Mucosa of gallbladder (tissue), 1 donor: Measurements from ENCODE around the gene PAK2. TPM values are rescaled to one million over a fixed set of nuclear protein-coding genes. Genes with fewer than 3 reads are reported as not detected.
"Not testable (repeated sequence)": the region's sequence is repeated elsewhere in the genome, so short reads cannot be mapped to it uniquely, and the experiment has no call there.

ENCODE experiments used
- DNase-seq: peaks from one replicate; pipeline ENCODE4 v3.0.0-alpha.2; 2020; ENCODE audit warnings: low spot score
- total RNA-seq: library from RNA; stranded (reverse); gene quantifications from one replicate; pipeline ENCODE4 v1.2.1, GENCODE V29; 2021
- donor health status: DM: no; HTN: no; CAD: no.

PAK2 gene
- 63.4 TPM for total RNA-seq

DNA sequence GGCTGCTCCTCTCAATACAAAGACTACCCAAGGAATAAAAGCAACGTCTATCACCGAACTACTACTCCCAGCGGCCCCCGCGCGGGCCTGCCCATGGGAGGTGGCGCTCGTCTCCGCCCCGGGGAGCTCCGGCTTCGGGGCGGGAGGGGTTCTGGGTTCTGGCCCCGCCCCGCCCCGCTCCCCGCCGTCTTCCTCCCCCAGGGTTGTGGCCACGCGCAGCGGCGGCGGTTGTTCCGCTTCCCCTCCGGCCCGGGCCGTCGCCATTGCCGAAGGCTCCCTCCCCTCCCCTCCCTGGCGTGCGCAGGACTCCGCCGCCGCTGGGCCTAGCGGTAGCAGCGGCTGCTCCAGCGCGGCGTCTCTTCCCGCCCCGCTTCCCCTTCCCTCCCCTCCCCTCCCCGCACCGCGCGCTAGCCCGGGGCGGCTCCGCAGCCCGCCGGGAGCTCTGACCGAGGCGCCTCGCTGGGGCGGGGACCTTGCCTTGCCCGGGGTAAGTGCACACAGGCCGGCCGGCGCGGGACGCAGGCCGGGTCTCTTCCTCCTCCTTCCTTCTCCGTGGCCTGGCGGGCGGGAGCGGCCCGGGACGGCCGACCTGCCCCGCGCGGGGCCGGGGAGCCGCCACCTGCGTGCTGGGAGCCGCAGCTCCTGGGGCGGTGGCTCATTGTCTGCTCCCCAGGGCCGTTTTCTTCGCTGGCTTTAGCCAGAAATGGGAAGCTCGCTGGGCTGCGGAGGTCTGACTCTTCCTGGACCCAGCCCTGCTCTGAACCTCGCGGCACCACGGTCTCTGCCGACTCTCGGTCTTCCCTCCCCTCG lies at the start of gene PAK2:
PAK2 (plus strand) TSS at position 187 of the 810 bp plus-strand sequence. CDS start 42,790 bp downstream, outside the sequence.
- peak; percentile 92 for DNase-seq

GRCh38 chr3:196689941-196690660 lies 49.6 kb upstream of the PAK2 start:
- DNase-seq: no peak

GRCh38 chr3:196691386-196691785 lies 48.3 kb upstream of the PAK2 start:
- DNase-seq: no peak

DNA sequence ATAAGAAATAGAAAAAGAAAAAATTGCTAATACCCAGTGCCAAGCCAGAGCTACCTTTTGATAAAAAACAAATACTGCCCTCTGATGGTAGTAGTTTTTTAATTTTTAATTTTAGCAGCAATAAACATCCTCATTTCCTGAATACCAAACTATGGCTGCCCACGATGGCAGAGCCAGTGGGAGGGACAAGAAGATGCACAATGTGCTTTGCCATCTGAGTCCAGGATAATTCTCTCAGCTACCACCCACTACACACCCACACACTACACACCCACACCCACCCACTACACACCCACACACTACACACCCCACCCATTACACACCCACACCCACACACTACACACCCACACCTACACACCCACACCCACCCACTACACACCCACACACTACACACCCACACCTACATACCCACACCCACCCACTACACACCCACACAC lies 45.4 kb upstream of the PAK2 start:
- no peak for DNase-seq

DNA sequence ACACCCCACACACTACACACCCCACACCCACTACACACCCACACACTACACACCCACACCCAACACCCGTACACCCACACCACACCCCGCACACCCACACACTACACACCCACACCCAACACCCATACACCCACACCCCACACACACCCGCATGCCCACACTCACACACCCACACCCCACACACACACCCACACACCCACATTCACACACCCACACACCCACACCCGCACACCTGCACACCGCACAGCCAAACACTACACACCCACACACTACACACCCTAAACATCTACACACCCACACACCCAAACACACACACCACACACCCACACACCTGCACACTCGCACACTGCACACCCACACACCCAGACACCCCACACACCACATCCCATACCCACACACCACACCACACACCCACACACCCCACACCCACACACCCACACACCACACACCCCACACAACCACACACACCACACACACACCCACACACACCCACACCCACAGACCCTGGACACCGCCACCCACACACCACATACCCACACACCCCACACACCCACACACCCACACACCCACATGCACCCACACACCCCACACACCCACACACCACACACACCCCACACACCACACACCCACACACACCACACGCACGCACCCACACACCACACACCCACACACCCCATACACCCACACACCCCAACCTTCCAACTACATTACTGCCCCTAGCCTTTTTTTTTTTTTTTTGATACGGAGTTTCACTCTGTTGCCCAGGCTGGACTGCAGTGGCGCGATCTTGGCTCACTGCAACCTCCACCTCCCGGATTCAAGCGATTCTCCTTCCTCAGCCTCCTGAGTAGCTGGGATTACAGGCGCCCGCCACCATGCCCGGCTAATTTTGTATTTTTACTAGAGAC lies 44.5 kb upstream of the PAK2 start:
- no peak for DNase-seq

DNA sequence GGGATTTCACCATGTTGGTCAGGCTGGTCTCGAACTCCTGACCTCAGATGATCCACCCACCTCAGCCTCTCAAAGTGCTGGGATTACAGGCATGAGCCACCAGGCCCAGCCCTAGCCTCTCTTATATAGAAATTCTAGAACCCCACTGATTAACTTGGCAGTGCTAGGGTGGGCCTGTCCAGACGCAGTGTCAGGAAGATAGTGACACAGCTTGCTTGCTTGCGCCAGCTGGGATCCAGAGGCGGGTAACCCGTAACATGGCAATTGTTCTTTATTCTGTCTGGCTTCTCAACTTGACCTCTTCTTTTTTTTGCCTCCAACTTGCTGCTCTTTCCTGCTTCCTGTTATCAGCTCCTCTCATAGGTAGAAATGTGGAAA lies 43.8 kb upstream of the PAK2 start:
- DNase-seq: no peak

DNA sequence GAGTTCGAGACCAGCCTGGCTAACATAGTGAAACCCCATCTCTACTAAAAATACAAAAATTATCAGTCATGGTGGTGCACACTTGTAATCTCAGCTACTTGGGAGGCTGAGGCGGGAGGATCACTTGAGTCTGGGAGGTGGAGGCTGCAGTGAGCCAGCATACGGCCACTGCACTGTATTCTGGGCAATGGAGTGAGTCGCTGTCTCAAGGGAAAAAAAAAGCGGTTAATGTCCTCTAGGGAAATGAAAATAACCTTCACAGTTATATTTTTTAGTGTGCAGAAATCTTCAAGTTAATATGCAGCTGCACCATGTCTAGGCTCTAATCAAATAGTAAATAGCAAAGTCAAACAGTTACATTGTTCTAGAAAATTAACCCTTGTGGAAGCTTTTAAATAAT lies 42.4 kb upstream of the PAK2 start:
- no peak for DNase-seq

- DNase-seq: no peak
Measured at GRCh38 chr3:196699749-196700148, 39.9 kb upstream of the PAK2 start.

DNA sequence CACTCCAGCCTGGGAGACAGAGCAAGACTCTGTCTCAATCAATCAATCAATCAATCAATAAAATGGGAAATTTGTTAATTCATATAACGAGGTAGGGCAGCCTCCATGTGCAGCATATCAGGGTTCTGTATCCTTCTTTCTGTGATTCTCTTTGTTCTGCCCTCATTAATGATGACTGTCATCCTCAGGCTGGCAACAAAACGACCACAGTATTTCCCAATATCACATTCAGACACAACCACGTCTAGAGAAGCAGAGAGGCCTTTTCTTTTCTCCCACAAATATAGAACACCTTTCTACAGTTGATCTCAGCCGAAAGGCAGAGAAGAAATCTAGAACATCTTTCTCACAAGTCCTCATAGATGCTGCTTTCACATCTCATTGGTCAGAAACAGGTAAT lies 38.9 kb upstream of the PAK2 start:
- no peak for DNase-seq

GRCh38 chr3:196706327-196706726 lies 33.3 kb upstream of the PAK2 start:
- no peak for DNase-seq

DNA sequence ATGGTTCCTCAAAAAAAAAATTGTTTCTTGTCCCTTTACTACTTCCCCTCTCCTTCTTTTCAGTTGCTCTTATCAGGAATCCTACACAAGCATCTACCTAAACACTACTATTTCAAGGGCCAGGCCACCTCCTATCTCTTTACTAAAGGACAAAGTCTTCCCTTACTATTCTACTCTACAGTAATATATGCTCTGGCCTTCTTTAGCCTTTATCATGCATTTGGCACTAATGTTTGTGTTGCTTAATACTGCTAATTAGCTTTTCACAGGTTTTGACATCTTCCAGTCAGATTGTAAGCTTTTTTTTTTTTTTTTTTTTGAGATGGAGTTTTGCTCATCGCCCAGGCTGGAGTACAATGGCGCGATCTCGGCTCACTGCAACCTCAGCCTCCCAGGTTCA lies 32.9 kb upstream of the PAK2 start:
- no peak for DNase-seq

DNA sequence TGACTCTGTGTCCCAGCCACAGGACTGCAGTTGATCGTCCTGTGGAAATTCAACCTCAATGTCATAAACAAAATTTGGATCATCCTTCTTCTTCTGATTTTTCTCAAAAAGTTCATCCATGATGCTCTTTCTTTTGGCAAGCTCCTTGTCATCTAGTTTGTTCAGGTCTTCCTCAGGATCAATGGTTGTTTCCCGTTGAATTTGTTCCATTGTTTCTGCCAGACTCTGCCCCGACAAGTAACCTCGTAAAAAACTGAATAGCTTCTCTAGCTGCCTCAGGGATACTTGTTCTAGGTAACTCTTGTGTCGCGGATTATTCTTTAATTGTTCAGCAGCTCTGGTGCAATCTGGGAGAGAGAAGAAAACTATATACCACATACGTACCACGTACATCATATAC lies 32.1 kb upstream of the PAK2 start:
- DNase-seq: no peak

GRCh38 chr3:196708467-196708866 lies 31.2 kb upstream of the PAK2 start:
- no peak for DNase-seq

DNA sequence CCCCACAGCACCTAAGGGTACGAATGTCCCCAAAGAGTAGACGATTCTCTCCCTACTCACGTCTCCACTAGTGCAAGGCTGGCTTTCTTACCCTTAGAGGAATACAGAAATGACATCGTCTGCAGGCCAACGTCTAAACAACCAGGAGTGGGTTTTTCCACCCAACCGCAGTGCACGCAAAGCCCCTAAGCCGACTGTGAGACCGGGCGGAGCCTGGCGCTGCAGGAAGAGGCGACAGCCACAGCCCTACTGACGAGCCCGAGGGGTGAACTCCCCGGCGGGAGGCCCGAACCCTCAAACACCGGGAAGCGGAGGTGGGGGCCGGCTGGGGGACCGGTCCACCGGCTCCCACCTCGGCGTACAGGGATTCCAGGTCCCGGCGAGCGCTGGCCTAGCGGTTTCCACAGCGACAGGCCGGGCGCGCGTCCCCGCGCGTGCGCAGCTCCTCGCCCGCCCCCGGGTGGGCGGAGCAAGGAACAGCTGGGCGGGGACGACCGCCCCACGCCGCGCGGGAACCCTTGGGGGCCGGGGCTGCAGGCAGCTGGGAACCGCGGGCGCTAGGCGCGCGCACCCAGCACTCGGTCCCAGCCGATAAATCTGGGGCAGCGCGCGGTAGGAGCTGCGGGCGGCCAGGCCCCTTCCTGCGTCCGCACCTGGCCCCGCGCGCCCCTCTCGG lies 27.7 kb upstream of the PAK2 start, which contains the start of the genes CEP19 and PIGX:
CEP19 (minus strand) TSS at position 413 of the 676 bp plus-strand sequence. CDS start 3,593 bp downstream, outside the sequence.
PIGX (plus strand) TSS at position 540 of the 676 bp plus-strand sequence.
- peak; percentile 85 for DNase-seq

DNA sequence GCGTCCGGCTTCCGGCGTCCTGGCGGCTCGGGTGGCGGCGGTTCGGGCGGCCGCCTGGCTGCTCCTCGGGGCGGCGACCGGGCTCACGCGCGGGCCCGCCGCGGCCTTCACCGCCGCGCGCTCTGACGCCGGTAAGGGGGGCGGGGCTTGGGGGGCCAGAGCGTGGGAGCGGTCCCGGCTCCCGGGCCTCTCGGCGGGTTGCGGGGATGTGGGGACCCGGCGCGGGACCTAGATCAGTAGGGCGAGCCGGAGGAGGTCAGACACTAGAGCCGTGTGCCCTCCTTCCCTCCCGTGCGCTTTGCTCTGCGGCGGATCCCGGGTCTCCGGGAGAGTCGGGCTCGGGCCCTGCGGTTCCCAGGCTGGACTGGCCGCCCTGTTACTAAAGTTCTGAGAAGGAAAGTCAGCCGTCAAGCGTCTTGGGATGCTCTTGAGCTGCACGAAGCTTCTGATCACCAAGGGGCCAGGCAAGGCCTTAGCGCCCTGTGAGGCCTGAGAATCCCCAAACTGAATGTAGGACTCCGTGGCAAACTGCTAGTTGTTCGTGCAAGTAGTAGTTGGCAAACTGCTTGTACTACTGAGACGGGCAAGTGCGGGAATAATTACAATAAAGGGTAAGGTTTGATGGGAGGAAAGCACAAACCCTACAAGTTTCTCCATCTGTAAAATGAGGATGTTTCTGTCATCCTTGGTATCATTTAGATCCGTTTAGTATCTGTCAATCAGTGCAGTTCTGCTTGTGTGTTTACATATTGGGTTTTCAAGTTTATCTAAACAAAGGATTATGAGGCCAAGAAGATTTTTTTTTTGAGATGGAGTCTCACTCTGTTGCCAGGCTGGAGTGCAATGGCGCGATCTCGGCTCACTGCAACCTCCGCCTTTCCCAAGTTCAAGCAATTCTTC lies 26.9 kb upstream of the PAK2 start:
- peak; percentile 34 for DNase-seq

GRCh38 chr3:196717162-196717561 lies 22.5 kb upstream of the PAK2 start:
- not testable (repeated sequence) for DNase-seq

DNA sequence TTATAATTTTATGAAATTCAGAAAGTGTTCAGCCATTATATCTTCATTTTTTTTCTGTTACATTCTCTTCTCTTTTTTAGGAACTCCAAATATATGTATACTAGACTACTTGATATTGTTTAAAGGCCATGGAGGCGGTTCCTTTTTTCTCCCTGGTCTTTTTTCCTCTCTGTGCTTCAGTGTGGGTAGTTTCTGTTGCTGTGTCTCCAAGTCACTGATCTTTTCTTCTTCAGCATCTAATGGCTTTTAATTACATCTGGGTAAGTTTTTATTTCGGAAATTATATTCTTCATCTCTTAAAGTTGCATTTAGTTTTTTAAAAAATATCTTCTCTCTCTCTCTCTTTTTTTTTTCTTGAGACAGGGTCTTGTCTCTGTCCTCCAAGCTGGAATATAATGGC lies 18.6 kb upstream of the PAK2 start:
- no peak for DNase-seq

- DNase-seq: no peak
Measured at GRCh38 chr3:196726788-196727675, 12.6 kb upstream of the PAK2 start.

DNA sequence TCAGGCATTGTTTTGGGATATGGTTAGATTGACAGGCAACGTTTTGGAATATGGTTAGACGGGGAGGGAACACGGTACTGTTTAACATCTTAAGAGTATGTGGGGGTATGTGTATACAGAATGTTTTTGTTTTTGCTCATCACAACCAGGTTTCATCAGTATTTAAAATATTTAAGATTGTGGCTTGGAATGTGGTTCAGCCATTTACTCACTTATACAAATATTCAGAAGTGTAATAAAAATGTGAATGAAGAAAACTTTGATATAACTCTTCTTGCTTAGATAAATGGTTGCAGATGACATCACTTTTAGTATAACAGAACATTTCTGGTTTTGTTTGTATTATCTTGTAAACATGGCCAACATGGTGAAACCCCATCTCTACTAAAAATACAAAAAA lies 3.9 kb upstream of the PAK2 start:
- DNase-seq: no peak
